ENCODE data around the gene SPAG16.

DNA sequence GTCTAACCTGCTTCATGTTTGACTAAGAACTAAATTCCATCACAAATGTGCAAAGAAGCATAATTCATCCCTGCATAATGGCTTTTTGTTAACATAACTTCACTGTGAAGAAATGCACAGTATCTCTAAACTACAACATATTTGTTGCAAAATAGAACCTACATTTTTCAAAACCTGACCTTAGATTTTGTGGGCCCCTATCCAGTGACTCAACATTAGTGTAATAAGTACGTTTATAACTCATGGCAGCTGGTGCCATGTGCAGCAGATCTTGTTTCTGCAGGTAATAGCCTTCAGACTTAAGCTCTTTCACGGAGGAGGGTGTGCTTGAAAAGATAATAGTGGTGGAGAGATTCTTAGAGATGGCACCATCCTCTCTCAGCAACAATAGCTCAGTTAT lies 1098.0 kb downstream of the SPAG16 start:
- TF ChIP-seq GLI4 (tag by site-specific recombination; IDR thresholded peaks at IDR 0.05) (no peak), PATZ1 (tag by site-specific recombination; IDR thresholded peaks at IDR 0.05) (no peak), ZBTB49 (tag by site-specific recombination; IDR thresholded peaks at IDR 0.05; ENCODE audit: low read depth) (no peak), ZNF416 (tag by site-specific recombination; IDR thresholded peaks at IDR 0.05) (no peak), MYNN (tag by site-specific recombination; IDR thresholded peaks at IDR 0.05; ENCODE audit: borderline replicate concordance) (no peak), ZNF48 (tag by site-specific recombination; IDR thresholded peaks at IDR 0.05) (no peak)
- TF ChIP-seq, protein P1, sequence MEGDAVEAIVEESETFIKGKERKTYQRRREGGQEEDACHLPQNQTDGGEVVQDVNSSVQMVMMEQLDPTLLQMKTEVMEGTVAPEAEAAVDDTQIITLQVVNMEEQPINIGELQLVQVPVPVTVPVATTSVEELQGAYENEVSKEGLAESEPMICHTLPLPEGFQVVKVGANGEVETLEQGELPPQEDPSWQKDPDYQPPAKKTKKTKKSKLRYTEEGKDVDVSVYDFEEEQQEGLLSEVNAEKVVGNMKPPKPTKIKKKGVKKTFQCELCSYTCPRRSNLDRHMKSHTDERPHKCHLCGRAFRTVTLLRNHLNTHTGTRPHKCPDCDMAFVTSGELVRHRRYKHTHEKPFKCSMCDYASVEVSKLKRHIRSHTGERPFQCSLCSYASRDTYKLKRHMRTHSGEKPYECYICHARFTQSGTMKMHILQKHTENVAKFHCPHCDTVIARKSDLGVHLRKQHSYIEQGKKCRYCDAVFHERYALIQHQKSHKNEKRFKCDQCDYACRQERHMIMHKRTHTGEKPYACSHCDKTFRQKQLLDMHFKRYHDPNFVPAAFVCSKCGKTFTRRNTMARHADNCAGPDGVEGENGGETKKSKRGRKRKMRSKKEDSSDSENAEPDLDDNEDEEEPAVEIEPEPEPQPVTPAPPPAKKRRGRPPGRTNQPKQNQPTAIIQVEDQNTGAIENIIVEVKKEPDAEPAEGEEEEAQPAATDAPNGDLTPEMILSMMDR (tag by site-specific recombination; IDR thresholded peaks at IDR 0.05): no peak
